Liver (tissue), 9 donors: ENCODE data around the gene SLC25A42. TPM values are rescaled to one million over a fixed set of nuclear protein-coding genes. Genes with fewer than 3 reads are reported as not detected.

ENCODE experiments used
- DNase-seq: peaks from one replicate; pipeline ENCODE4 v3.0.0-alpha.2; 2017; ENCODE audit warnings: low spot score
- H3K27ac ChIP-seq, 2 donors: one replicate each; pipeline ENCODE4 v1.7.0; 2013; ENCODE audit warnings: inconsistent platforms in 2 of 2, low read length in 2 of 2, control low read depth in 1 of 2, low read depth in 1 of 2, mild to moderate bottlenecking in 1 of 2
- H3K27me3 ChIP-seq, 4 donors: one replicate each; pipeline versions ENCODE4 v1.6.1 to v1.7.0; 2013; ENCODE audit warnings: low read length in 3 of 4, inconsistent platforms in 1 of 4, mild to moderate bottlenecking in 1 of 4, moderate library complexity in 1 of 4; ENCODE audit not compliant: control insufficient read depth in 4 of 4, insufficient read depth in 4 of 4
- H3K36me3 ChIP-seq, 4 donors: one replicate each; pipeline versions ENCODE4 v1.6.1 to v1.7.0; 2013; ENCODE audit warnings: low read length in 3 of 4, mild to moderate bottlenecking in 3 of 4, low read depth in 1 of 4, moderate library complexity in 1 of 4; ENCODE audit not compliant: control insufficient read depth in 4 of 4, insufficient read depth in 3 of 4
- H3K4me1 ChIP-seq, 4 donors: one replicate each; pipeline versions ENCODE4 v1.6.1 to v1.7.0; 2013; ENCODE audit warnings: low read length in 3 of 4, mild to moderate bottlenecking in 3 of 4, moderate library complexity in 1 of 4; ENCODE audit not compliant: control insufficient read depth in 4 of 4, insufficient read depth in 4 of 4
- H3K4me3 ChIP-seq, 3 donors: one replicate each; pipeline versions ENCODE4 v1.6.1 to v1.7.0; 2013; ENCODE audit warnings: low read length in 3 of 3, control low read depth in 1 of 3, low read depth in 1 of 3, mild to moderate bottlenecking in 1 of 3
- H3K9ac ChIP-seq, 2 donors: one replicate each; pipeline ENCODE4 v1.7.0; 2013; ENCODE audit warnings: low read length in 2 of 2, mild to moderate bottlenecking in 2 of 2, moderate library complexity in 2 of 2, control low read depth in 1 of 2, low read depth in 1 of 2
- H3K9me3 ChIP-seq, 4 donors: one replicate each; pipeline versions ENCODE4 v1.6.1 to v1.7.0; 2013; ENCODE audit warnings: low read length in 3 of 4; ENCODE audit not compliant: control insufficient read depth in 4 of 4
- ATF3 ChIP-seq: IDR thresholded peaks from 2 replicates; pipeline ENCODE4 v1.6.1; 2016; ENCODE audit warnings: antibody characterized with exemption
- CTCF ChIP-seq: fragments of 150-350 bp; IDR thresholded peaks from 2 replicates; pipeline ENCODE4 v1.5.1; 2017; ENCODE audit warnings: improper control_type of control experiment, low read depth, low read length; ENCODE audit not compliant: missing input control
- EGR1 ChIP-seq, 2 donors: IDR thresholded peaks; 2 replicates each; pipeline ENCODE4 v1.6.1; 2016 to 2018; ENCODE audit warnings: antibody characterized with exemption in 2 of 2, low read depth in 2 of 2
- FOXA1 ChIP-seq: IDR thresholded peaks from 2 replicates; pipeline ENCODE4 v1.6.1; 2016; ENCODE audit warnings: antibody characterized with exemption
- FOXA2 ChIP-seq: IDR thresholded peaks from 2 replicates; pipeline ENCODE4 v1.6.1; 2016; ENCODE audit warnings: antibody characterized with exemption
- GABPA ChIP-seq, 2 donors: IDR thresholded peaks in 1 of 2; conservative IDR thresholded peaks in 1 of 2; 2 replicates each; pipeline ENCODE4 v1.6.1; 2016; ENCODE audit warnings: antibody characterized with exemption in 2 of 2, mild to moderate bottlenecking in 1 of 2, moderate library complexity in 1 of 2
- HNF4A ChIP-seq, 2 donors: conservative IDR thresholded peaks; 2 replicates each; pipeline ENCODE4 v1.6.1; 2016; ENCODE audit warnings: antibody characterized with exemption in 2 of 2, mild to moderate bottlenecking in 2 of 2
- HNF4G ChIP-seq: IDR thresholded peaks from 2 replicates; pipeline ENCODE4 v1.6.1; 2016; ENCODE audit warnings: antibody characterized with exemption
- JUND ChIP-seq, 2 donors: IDR thresholded peaks; 2 replicates each; pipeline ENCODE4 v1.6.1; 2016; ENCODE audit warnings: antibody characterized with exemption in 2 of 2
- MAX ChIP-seq: IDR thresholded peaks from 2 replicates; pipeline ENCODE4 v1.6.1; 2016; ENCODE audit warnings: antibody characterized with exemption
- NR2F2 ChIP-seq: IDR thresholded peaks from 2 replicates; pipeline ENCODE4 v1.6.1; 2016; ENCODE audit warnings: antibody characterized with exemption
- RAD21 ChIP-seq, 2 donors: IDR thresholded peaks; 2 replicates each; pipeline ENCODE4 v1.6.1; 2016; ENCODE audit warnings: antibody characterized with exemption in 2 of 2, mild to moderate bottlenecking in 2 of 2
- REST ChIP-seq: IDR thresholded peaks from 2 replicates; pipeline ENCODE4 v1.6.1; 2016; ENCODE audit warnings: antibody characterized with exemption, mild to moderate bottlenecking
- RXRA ChIP-seq, 2 donors: IDR thresholded peaks; 2 replicates each; pipeline ENCODE4 v1.6.1; 2017 to 2018; ENCODE audit warnings: antibody characterized with exemption in 2 of 2, mild to moderate bottlenecking in 1 of 2
- SP1 ChIP-seq: IDR thresholded peaks from 2 replicates; pipeline ENCODE4 v1.6.1; 2018; ENCODE audit warnings: antibody characterized with exemption, mild to moderate bottlenecking
- TAF1 ChIP-seq: conservative IDR thresholded peaks from 2 replicates; pipeline ENCODE4 v1.6.1; 2016; ENCODE audit warnings: antibody characterized with exemption, mild to moderate bottlenecking
- YY1 ChIP-seq: IDR thresholded peaks from 2 replicates; pipeline ENCODE4 v1.6.1; 2016; ENCODE audit warnings: antibody characterized with exemption, mild to moderate bottlenecking
- ZBTB33 ChIP-seq: IDR thresholded peaks from 2 replicates; pipeline ENCODE4 v1.6.1; 2016; ENCODE audit warnings: antibody characterized with exemption
- WGBS: extraction: QIAGEN DNeasy Blood & Tissue Kit; methylation state at CpG from one replicate; pipeline ENCODE4 v1.1.7; 2013; 5-methylcytosine and 5-hydroxymethylcytosine counted together
- polyA plus RNA-seq, 2 donors: library from polyadenylated mRNA; stranded (reverse) in 1 of 2; unstranded in 1 of 2; fragments of 200-250 nt in 1 of 2; fragments of >200 nt in 1 of 2; fragmentation: Nextera tagmentation in 1 of 2; extraction: Ambion mirVana in 1 of 2; gene quantifications; one replicate each; pipeline versions ENCODE4 v1.2.1 to v1.2.3, GENCODE V29; 2013 to 2015
- total RNA-seq, 2 donors: library from RNA; depleted of rRNA; stranded (reverse); fragments of >200 nt; gene quantifications; one replicate each; pipeline ENCODE4 v1.2.3, GENCODE V29; 2014
- donor health status: healthy.
- donor health status: healthy.
- donor health status: healthy.
- donor health status: healthy.
- donor health status: healthy.

Gene SLC25A42
- total and polyA plus RNA-seq, 4 donors, result 24.7 to 89.6 (median 60.2) TPM

- TF ChIP-seq SP1, result no peak
- peak; percentile 18 for TF ChIP-seq CTCF
- no peaks in the 10 kb centered on the region for H3K27me3 ChIP-seq
- peaks cover 25 to 71% (median 48%) of the 10 kb centered on the region in 4 donors for H3K4me1 ChIP-seq
- H3K9me3 ChIP-seq, result no peaks in the 10 kb centered on the region
- no peak for DNase-seq
- H3K9ac ChIP-seq, result peak overlapping the region; percentile 10 to 61
- H3K36me3 ChIP-seq, result no peaks in the 10 kb centered on the region
- H3K4me3 ChIP-seq, result no peak overlapping the region
- WGBS, result 44% methylated on average over 9 of the region's 9 CpGs
- peak overlapping the region; percentile 97 to 98 for H3K27ac ChIP-seq
These were observed 34.4 kb downstream of the SLC25A42 start for GRCh38 chr19:19098084-19098702.

GRCh38 chr19:19098703-19099632 is 35.2 kb downstream of the SLC25A42 start:
- no peaks in the 10 kb centered on the region for H3K27me3 ChIP-seq
- peak overlapping the region; percentile 97 to 98 for H3K27ac ChIP-seq
- H3K9ac ChIP-seq, result peak overlapping the region; percentile 61 to 91
- peaks cover 25 to 72% (median 48%) of the 10 kb centered on the region in 4 donors for H3K4me1 ChIP-seq
- WGBS, result 37% methylated on average over 18 of the region's 18 CpGs
- peak; percentile 87 to 94 for TF ChIP-seq RXRA (IDR thresholded peaks at IDR 0.05)
- no peak for TF ChIP-seq NR2F2
- TF ChIP-seq GABPA (IDR thresholded peaks at IDR 0.05 in 1 of 2, conservative IDR thresholded peaks at IDR 0.05 in 1 of 2), result peak in 1 of 2 donors; percentile 35
- peak; percentile 62 for TF ChIP-seq HNF4G
- peak; percentile 26 for TF ChIP-seq FOXA1
- peak in 1 of 2 donors; percentile 53 for TF ChIP-seq EGR1 (IDR thresholded peaks at IDR 0.05; ENCODE audit: low read depth in 2 of 2)
- peak; percentile 71 for TF ChIP-seq TAF1
- no peak for TF ChIP-seq ATF3
- TF ChIP-seq YY1, result peak; percentile 71
- TF ChIP-seq FOXA2, result peak; percentile 52
- TF ChIP-seq HNF4A (conservative IDR thresholded peaks at IDR 0.05), result peak; percentile 82 to 91
- TF ChIP-seq MAX, result peak; percentile 48
- no peak for TF ChIP-seq CTCF
- peak; percentile 53 for TF ChIP-seq ZBTB33
- TF ChIP-seq JUND (IDR thresholded peaks at IDR 0.05), result peak in 1 of 2 donors; percentile 59
- TF ChIP-seq SP1, result peak; percentile 85
- peak; percentile 44 to 61 for TF ChIP-seq RAD21 (IDR thresholded peaks at IDR 0.05)
- TF ChIP-seq REST, result peak; percentile 76
- no peaks in the 10 kb centered on the region for H3K36me3 ChIP-seq
- DNase-seq, result no peak
- H3K4me3 ChIP-seq, result peak overlapping the region in 1 of 3 donors; percentile 16
- no peaks in the 10 kb centered on the region for H3K9me3 ChIP-seq
